Activated CD8-positive, alpha-beta T cell treated with anti-CD3 and anti-CD28 coated beads, Interleukin-2, amount 10 ng/mL, durations not matched to agents 7 days and 5 days (primary cell): ENCODE measurements around the gene WDR36. TPM values are rescaled to one million over a fixed set of nuclear protein-coding genes. Genes with fewer than 3 reads are reported as not detected.

Experiments
- ATAC-seq: fragments of 150-1000 bp; cut with Tn5 transposase; one replicate; pipeline ENCODE4 v1.10.0; 2021; ENCODE audit warnings: moderate library complexity
- CTCF ChIA-PET: fragments of 350-600 bp; sonication (Branson Sonifier 250); formaldehyde crosslinking; loops from one replicate; lab custom pipeline; 2021; ENCODE audit warnings: antibody characterized with exemption; lab: Charles Lee
- POLR2A ChIA-PET: fragments of 350-600 bp; sonication (Branson Sonifier 250); formaldehyde crosslinking; loops from one replicate; lab custom pipeline; 2021; ENCODE audit warnings: antibody characterized with exemption; lab: Charles Lee
- DNase-seq: peaks from one replicate; pipeline ENCODE4 v3.0.0-alpha.2; 2020
- H3K27ac Mint-ChIP-seq: one replicate; pipeline ENCODE4 v1.8.0; 2021; ENCODE audit warnings: mild to moderate bottlenecking, mixed read lengths
- H3K27me3 Mint-ChIP-seq: one replicate; pipeline ENCODE4 v1.8.0; 2021; ENCODE audit warnings: low read depth, mixed read lengths
- H3K36me3 Mint-ChIP-seq: one replicate; pipeline ENCODE4 v1.8.0; 2021; ENCODE audit warnings: low read depth, mixed read lengths
- H3K4me1 Mint-ChIP-seq: one replicate; pipeline ENCODE4 v1.8.0; 2021; ENCODE audit warnings: low read depth, mixed read lengths
- H3K4me3 Mint-ChIP-seq: one replicate; pipeline ENCODE4 v1.8.0; 2021; ENCODE audit warnings: mild to moderate bottlenecking, mixed read lengths
- H3K9me3 Mint-ChIP-seq: one replicate; pipeline ENCODE4 v1.8.0; 2022; ENCODE audit warnings: mixed read lengths; ENCODE audit not compliant: insufficient read depth
- total RNA-seq, 2 experiments: library from RNA; stranded (reverse); gene quantifications; one replicate each; pipeline ENCODE4 v1.2.3, GENCODE V29; 2021

The WDR36 gene
- total RNA-seq, 2 experiments from 2014 or later = 29.5 to 37.6 TPM

DNA sequence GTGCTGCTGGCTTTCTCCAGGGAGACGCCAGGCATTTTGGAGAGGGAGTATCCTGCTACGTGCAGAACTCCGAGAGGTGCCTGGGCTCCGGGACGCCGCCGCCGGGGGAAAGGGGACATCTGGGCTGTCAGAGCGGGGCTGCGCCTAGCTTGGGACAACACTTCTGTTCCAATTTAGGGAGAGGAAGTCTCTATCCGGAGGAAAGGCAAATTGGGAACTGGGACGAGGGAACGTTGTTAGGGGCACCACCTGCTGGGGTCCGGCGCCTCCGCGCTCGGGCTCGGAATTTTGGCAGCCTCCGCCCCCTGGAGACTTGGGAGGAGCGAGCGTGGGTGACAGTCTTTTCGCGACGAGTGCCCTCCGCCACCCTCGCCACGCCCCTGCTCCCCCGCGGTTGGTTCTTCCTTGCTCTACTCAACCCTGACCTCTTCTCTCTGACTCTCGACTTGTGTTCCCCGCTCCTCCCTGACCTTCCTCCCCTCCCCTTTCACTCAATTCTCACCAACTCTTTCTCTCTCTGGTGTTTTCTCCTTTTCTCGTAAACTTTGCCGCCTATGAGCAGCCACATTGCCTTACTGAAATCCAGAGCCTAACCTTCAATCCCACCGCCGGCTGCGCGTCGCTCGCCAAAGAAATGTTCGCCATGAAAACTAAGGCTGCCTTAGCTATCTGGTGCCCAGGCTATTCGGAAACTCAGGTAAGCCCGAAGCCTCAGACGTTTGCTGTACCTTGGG lies 19.0 kb upstream of the WDR36 start:
- H3K4me3 Mint-ChIP-seq = peak overlapping the region; percentile 83
- ChIA-PET POLR2A (no interaction called here), CTCF (no interaction called here)
- H3K4me1 Mint-ChIP-seq = peaks cover 22% of the 10 kb centered on the region
- peaks cover 65% of the 10 kb centered on the region for H3K27me3 Mint-ChIP-seq
- peak; percentile 96 for ATAC-seq
- DNase-seq = peak; percentile 71
- H3K27ac Mint-ChIP-seq = no peak overlapping the region
- H3K9me3 Mint-ChIP-seq = no peaks in the 10 kb centered on the region
- peaks cover 3% of the 10 kb centered on the region for H3K36me3 Mint-ChIP-seq

DNA sequence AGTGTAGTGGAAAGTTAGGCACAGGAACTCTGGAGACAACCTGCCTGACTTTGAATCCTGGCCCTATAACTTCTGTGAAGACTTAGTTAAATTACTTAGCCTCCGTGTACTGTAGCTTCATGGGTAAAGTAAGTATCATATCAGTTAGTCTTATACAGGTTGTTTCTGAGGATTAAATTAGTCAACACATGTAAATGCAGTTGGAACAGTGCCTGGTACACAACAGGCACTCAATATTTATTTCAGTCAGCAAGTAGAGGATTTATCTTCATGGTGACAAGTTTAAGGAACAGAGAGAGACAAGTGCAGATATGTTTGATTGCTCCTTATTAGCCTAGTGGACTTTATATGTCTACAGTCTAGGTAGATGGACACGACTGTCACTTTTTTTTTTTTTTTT lies 17.9 kb upstream of the WDR36 start:
- Mint-ChIP-seq H3K4me3 (peak overlapping the region; percentile 83), H3K27ac (no peak overlapping the region), H3K36me3 (peaks cover 3% of the 10 kb centered on the region), H3K4me1 (peaks cover 22% of the 10 kb centered on the region), H3K9me3 (no peaks in the 10 kb centered on the region), H3K27me3 (peaks cover 57% of the 10 kb centered on the region)
- ChIA-PET CTCF (no interaction called here), POLR2A (no interaction called here)
- no peak for DNase-seq
- ATAC-seq = no peak

DNA sequence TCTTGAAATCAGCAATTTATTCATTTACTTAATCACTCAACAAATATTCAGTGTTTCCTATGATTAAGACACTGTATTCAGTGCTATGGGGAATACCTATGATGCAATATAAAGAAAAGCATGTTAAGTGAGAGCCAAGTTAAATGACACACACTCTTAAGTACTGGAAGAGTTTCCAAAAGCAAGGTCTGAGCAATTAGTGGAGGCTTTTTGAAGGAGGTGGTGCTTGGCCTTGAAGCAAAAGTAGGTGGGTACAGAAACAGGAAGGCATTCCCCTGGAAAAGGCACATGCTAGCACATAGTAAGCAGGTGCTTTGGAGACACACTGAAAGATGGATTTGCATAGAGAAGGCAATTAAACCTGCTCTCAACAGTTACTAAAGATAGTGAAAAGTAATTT lies 16.6 kb upstream of the WDR36 start:
- Mint-ChIP-seq H3K4me1 (peaks cover 21% of the 10 kb centered on the region), H3K27ac (no peak overlapping the region), H3K4me3 (no peak overlapping the region), H3K36me3 (peaks cover 3% of the 10 kb centered on the region), H3K9me3 (no peaks in the 10 kb centered on the region), H3K27me3 (peaks cover 52% of the 10 kb centered on the region)
- POLR2A ChIA-PET = no interaction called here
- DNase-seq (no peak), ATAC-seq (no peak)
- CTCF ChIA-PET = no interaction called here

DNA sequence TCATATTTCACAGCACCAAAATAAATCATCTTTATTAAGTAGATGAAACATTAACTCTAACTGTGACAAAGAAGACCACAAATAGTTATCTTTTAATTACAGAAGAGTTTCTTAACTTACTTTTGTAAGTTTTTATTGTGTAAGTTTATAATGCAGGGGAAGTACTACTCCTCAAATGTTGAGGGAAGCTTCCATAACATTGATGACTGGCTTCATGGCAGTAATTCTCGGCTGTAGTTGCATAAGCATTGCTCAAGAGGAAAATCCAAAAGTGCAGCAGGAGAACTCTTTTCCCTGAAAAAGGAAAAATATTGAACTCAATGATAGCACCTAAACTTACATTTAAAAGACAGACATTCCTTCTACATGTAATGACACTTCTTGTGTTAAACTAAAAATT lies 16.1 kb upstream of the WDR36 start:
- Mint-ChIP-seq H3K27me3 (peaks cover 48% of the 10 kb centered on the region), H3K27ac (no peak overlapping the region), H3K4me3 (no peak overlapping the region), H3K4me1 (peaks cover 15% of the 10 kb centered on the region), H3K36me3 (peaks cover 3% of the 10 kb centered on the region), H3K9me3 (no peaks in the 10 kb centered on the region)
- CTCF ChIA-PET = no interaction called here
- DNase-seq = no peak
- ATAC-seq = no peak
- POLR2A ChIA-PET = no interaction called here

DNA sequence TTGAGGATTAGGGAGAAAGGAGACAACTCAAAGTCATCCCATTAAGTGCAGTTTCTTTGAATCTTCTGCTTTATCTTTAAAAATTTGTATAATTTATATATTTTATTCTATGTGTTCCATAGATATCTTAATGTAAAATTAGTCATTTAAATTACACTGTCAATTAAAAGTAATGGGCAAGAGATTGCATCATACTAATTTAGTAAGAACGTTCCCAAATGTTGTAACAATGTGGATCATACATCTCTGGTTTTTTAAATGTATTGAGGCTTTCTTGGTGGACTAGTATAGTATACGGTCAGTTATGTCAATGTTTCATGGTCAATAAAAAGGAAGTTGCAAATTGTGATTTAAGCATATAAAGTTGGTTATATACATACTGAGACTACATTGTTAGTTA lies 14.5 kb upstream of the WDR36 start:
- DNase-seq (no peak), ATAC-seq (no peak)
- Mint-ChIP-seq H3K27me3 (peaks cover 46% of the 10 kb centered on the region), H3K27ac (no peak overlapping the region), H3K4me1 (peaks cover 14% of the 10 kb centered on the region), H3K36me3 (peaks cover 3% of the 10 kb centered on the region), H3K4me3 (no peak overlapping the region), H3K9me3 (no peaks in the 10 kb centered on the region)
- ChIA-PET POLR2A (interaction anchor here (0.5 kb wide), 1 partner anchor 657 kb away, joined by 6 read pairs; no protein-coding TSS in a partner anchor), CTCF (no interaction called here)

DNA sequence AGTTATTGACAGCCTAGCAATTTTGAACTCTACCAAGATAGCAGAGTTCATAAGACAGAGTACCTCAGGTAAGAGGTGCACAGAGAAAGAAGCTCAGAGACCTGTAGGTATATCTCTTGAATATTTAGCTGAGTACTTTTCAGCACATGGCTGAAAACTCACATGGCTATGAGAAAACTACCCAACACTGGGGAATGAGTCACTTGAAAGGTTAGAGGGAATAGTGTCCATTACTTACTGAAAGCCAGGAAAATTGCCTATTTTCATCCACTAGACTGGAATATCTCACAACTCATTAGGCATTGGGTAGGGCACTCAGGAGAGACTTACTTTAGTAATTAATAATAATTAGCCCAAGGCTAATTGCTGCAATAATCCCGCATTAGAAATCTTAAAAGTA lies 12.3 kb upstream of the WDR36 start:
- ChIA-PET CTCF (no interaction called here), POLR2A (no interaction called here)
- Mint-ChIP-seq H3K27ac (no peak overlapping the region), H3K4me3 (no peak overlapping the region), H3K36me3 (no peaks in the 10 kb centered on the region), H3K27me3 (peaks cover 37% of the 10 kb centered on the region), H3K4me1 (no peaks in the 10 kb centered on the region), H3K9me3 (no peaks in the 10 kb centered on the region)
- ATAC-seq = no peak
- no peak for DNase-seq

DNA sequence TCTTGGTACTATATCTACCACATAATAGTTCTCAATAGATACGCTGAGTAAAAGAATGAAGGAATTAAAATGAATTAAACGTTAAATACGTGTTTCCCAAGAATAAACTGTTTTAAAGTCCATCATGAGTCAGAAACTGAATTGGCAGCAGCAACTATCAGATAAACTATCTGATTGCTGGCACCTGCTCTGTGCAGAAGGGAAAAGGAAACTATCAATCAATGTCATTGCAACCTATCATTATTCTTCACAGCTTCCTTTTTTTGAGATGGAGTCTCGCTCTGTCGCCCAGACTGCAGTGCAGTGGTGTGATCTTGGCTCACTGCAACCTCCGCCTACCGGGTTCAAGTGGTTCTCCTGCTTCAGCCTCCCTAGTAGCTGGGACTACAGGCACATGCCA lies 8.8 kb upstream of the WDR36 start:
- Mint-ChIP-seq H3K36me3 (no peaks in the 10 kb centered on the region), H3K27me3 (peaks cover 33% of the 10 kb centered on the region), H3K4me3 (no peak overlapping the region), H3K9me3 (no peaks in the 10 kb centered on the region), H3K4me1 (no peaks in the 10 kb centered on the region), H3K27ac (no peak overlapping the region)
- ATAC-seq (no peak), DNase-seq (no peak)
- POLR2A ChIA-PET = no interaction called here
- CTCF ChIA-PET = no interaction called here

DNA sequence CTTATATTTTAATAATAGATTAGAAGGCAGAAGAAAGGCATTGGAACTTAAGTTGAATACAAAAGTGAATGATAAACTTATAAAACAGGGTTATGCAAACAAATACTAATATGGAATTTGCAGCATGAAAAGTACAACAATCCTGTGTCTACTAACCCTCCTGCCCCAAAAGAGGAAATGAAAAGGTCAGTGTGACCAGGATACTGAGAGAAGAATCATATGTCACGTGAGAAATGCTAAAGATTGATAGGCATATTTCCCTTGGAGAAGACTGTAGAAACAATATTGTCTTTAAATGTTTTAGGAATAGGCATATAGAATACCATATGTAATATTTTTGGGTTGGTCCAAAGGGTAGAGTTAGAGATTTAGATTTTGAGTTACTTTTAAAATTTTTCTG lies 3.8 kb downstream of the WDR36 start:
- no peak for DNase-seq
- Mint-ChIP-seq H3K36me3 (peaks cover 31% of the 10 kb centered on the region), H3K4me1 (peaks cover 33% of the 10 kb centered on the region), H3K9me3 (no peaks in the 10 kb centered on the region), H3K27ac (no peak overlapping the region), H3K27me3 (no peaks in the 10 kb centered on the region), H3K4me3 (no peak overlapping the region)
- POLR2A ChIA-PET = no interaction called here
- no peak for ATAC-seq
- CTCF ChIA-PET = no interaction called here

DNA sequence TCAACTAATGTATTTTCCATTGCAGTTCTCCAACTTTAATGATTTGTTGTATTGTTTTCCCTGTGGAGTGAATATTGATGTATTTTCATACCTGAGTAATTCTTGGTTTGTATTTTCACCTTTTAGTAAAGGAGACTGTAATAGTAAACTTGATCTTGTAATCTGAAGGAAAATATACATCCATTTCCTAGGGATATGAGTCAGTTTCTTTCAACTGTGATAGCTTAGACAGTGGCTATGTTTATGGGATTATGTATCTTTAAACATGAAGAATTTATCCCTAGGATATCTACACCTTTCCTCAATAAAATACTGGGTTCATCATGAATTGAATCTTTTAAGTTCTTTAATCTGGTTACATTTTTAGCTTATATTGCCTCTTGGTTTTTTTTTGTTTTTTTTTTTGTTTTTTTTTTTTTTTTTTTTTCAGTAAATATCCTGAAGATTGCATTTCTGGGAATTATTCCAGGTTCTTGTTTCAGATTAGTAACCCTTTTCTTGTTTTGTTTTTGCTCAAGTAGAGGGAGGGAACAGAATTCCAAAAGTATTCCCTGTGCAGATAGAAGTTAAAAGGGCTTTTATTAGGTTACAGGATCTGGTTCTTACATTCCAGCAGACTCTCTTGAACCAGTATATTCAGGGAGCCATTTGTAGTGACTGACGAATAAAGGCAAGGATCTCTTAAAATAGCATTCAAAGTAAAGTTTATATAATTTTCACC lies 7.1 kb downstream of the WDR36 start:
- peaks cover 17% of the 10 kb centered on the region for H3K4me1 Mint-ChIP-seq
- DNase-seq (no peak), ATAC-seq (no peak)
- no peaks in the 10 kb centered on the region for H3K9me3 Mint-ChIP-seq
- ChIA-PET POLR2A (no interaction called here), CTCF (no interaction called here)
- H3K27me3 Mint-ChIP-seq = no peaks in the 10 kb centered on the region
- H3K4me3 Mint-ChIP-seq = no peak overlapping the region
- H3K27ac Mint-ChIP-seq = no peak overlapping the region
- peaks cover 46% of the 10 kb centered on the region for H3K36me3 Mint-ChIP-seq

DNA sequence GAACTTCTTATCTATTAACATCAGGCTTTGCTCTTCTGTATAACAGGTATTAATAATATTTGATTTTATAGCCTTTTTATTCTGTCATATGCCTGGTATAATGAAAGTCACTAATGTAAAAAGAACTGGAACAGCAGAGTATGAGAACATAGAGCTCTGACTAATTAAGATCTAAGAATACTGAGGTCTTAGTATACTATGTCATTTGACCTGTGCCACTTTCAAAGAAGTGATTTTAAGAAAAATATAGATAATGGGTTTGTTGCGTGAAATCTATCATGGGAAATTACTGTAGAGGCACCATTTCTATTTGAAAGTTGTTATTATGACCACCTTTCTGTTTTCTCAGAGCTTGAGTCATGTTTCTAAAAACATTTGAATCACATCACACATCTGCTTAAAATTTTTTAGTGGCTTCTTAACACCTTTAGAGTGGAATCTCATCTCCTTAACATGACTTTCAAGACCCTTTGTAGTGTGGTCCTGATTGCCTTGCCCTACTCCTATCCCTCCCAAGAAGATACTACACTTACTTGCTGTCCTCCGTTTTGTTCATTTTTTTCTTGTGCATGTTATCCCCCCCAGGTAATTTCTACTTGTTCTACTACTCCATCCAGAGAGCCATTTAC lies 14.3 kb downstream of the WDR36 start:
- CTCF ChIA-PET = interaction anchor here (1.2 kb wide), 1 partner anchor 12 kb away, joined by 3 read pairs; no protein-coding TSS in a partner anchor
- H3K4me3 Mint-ChIP-seq = no peak overlapping the region
- no peaks in the 10 kb centered on the region for H3K4me1 Mint-ChIP-seq
- no peak overlapping the region for H3K27ac Mint-ChIP-seq
- DNase-seq (no peak), ATAC-seq (no peak)
- no peaks in the 10 kb centered on the region for H3K9me3 Mint-ChIP-seq
- peaks cover 43% of the 10 kb centered on the region for H3K36me3 Mint-ChIP-seq
- no peaks in the 10 kb centered on the region for H3K27me3 Mint-ChIP-seq
- POLR2A ChIA-PET = no interaction called here

DNA sequence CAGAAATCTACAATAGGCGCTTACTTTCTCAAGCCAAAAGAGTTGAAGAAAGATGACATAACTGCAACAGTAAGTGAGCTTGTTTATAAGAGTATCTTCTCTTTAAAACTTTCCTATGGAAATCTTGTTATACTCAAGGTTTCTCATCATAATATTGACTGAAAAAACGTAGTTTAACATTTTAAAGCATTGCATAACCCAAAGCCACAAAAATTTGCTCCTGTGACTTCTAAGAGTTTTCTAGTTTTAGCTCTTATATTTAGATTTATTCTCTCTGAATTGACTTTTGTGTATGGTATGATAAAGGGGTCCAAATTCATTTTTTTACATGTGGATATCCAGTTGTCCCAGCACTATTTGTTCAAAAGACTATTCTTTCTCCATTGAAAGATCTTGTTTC lies 15.2 kb downstream of the WDR36 start:
- ATAC-seq = no peak
- ChIA-PET CTCF (interaction anchor here (0.7 to 1.4 kb wide), 4 partner anchors 11 to 675 kb away, joined by 3 to 4 read pairs (median 3); no protein-coding TSS in a partner anchor), POLR2A (no interaction called here)
- Mint-ChIP-seq H3K27me3 (no peaks in the 10 kb centered on the region), H3K4me3 (no peak overlapping the region), H3K36me3 (peaks cover 48% of the 10 kb centered on the region), H3K9me3 (no peaks in the 10 kb centered on the region), H3K4me1 (no peaks in the 10 kb centered on the region), H3K27ac (no peak overlapping the region)
- no peak for DNase-seq

DNA sequence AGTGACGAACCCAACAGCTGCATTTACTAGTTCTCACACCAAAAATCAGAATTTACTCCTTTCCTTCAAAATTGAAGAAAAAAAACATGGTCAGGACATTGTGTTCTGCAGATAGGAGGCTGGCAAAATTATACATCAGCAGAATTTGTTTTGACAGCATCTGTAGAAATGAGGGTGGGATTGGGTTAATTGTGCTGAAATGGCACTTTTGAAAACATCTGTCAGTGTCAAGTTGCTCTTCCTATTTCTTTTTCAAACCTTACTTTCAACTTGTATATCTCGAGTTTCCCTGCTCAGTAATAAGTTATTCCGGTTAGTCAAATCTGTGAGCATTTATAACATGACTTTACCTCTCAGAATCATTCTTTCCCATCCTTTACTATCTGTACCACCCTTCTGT lies 19.8 kb downstream of the WDR36 start:
- Mint-ChIP-seq H3K9me3 (no peaks in the 10 kb centered on the region), H3K4me1 (no peaks in the 10 kb centered on the region), H3K27me3 (no peaks in the 10 kb centered on the region), H3K27ac (no peak overlapping the region), H3K36me3 (peaks cover 43% of the 10 kb centered on the region), H3K4me3 (no peak overlapping the region)
- ChIA-PET POLR2A (no interaction called here), CTCF (no interaction called here)
- no peak for ATAC-seq
- no peak for DNase-seq
